ENCODE results near the gene MUSTN1. TPM values are rescaled to one million over a fixed set of nuclear protein-coding genes. Genes with fewer than 3 reads are reported as not detected.

The MUSTN1 gene
- total RNA-seq, 5 donors from 2014 or later (not counting 1 experiment from before 2014, with no cell fraction given) = 1.6 to 10.2 (median 4.1) TPM

DNA sequence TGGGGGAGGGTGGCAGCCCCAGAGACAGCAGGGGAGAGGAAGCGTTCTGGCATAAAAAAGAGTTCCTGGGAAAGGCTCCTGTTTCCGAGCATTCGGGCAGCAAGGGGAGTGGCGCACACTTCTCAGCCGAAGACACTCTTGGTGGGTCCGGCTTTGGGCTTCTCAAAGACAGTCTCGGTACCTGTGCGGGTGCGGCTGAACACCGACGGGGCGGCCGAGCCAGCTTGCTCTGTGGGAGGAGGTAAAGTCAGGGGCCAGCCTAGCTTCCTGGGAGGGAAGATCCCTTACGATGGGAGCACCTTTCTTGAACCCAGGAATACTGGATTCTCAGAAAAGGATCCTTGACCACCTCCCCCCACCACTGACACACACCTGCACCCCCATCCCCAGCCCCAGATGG lies 1.6 kb downstream of the MUSTN1 start:
- ATAC-seq (replicated peaks in 1 of 4) = no peak
- H3K27me3 Mint-ChIP-seq = no peaks in the 10 kb centered on the region
- H3K36me3 Mint-ChIP-seq = peaks cover 18% of the 10 kb centered on the region
- POLR2A ChIA-PET = no interaction called here
- no peak overlapping the region for H3K4me3 ChIP-seq (ENCODE audit: control insufficient read depth in 1 of 2, extremely low read depth in 1 of 2, low read length in 1 of 2)
- WGBS (ENCODE audit: insufficient coverage) = 100% methylated on average over 6 of the region's 14 CpGs
- CTCF ChIA-PET = no interaction called here
- no peaks in the 10 kb centered on the region for H3K27me3 ChIP-seq (replicated peaks in 1 of 2; ENCODE audit: control insufficient read depth in 2 of 2, extremely low read depth in 1 of 2, insufficient read depth in 2 of 2, low read length in 1 of 2)
- DNase-seq = no peak
- H3K27ac Mint-ChIP-seq = no peak overlapping the region
- H3K4me3 Mint-ChIP-seq = no peak overlapping the region
- H3K27ac ChIP-seq (ENCODE audit: low read length) = no peak overlapping the region
- no peaks in the 10 kb centered on the region for H3K9me3 Mint-ChIP-seq
- peaks cover 7 to 16% of the 10 kb centered on the region in 2 donors for H3K36me3 ChIP-seq (ENCODE audit: control insufficient read depth in 2 of 2, extremely low read depth in 1 of 2, insufficient read depth in 1 of 2, low read length in 1 of 2)
- H3K9me3 ChIP-seq = no peaks in the 10 kb centered on the region
- peaks cover 6 to 18% (median 10%) of the 10 kb centered on the region in 3 donors for H3K4me1 Mint-ChIP-seq
- H3K4me1 ChIP-seq (ENCODE audit: control insufficient read depth in 1 of 2, extremely low read depth in 1 of 2, insufficient read depth in 2 of 2, low read length in 2 of 2) = peaks cover under 1 to 11% of the 10 kb centered on the region in 2 experiments

DNA sequence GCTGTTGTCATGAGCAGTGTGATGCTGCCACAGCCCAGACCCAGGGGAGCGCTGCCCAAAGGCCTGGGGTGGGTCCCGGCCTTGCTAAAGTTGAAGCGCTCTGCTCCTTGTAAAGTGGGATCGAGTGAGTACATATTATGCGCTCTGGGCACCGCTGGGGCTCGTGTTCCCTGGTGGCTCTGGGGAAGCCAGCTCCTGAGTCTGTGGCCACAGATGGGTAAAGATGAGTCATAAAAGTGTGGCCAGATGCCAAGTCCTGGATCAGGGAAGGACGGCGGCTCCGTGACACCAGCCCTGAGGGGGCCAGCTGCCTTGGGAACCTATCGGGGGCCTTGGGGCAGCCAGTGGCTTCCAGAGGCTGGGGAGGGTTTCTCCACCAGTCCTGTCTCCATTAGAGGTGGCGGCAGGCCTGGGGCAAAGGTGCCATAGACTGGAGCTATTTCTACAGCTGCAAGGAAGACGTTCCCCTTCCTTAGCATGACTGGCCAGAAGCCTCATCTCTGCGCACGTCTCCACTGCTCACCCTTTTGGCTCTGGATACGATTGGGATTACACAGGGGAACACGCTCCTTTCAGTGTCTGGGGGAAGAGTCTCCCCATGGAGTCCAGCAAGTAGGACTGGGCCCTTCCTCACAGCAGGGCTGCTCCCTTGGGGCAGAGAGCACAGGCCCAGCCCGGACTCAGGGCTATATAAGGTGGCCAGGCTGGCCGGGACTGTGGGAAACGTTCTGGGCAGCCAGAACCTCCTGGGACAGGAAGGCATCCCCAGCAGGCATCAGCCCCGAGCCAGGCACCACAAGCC lies 3.1 kb downstream of the MUSTN1 start:
- Mint-ChIP-seq H3K9me3 (no peaks in the 10 kb centered on the region), H3K36me3 (peaks cover 13% of the 10 kb centered on the region), H3K4me3 (no peak overlapping the region), H3K4me1 (peaks cover 0 to 4% (median 0%) of the 10 kb centered on the region in 3 donors), H3K27ac (no peak overlapping the region), H3K27me3 (no peaks in the 10 kb centered on the region)
- H3K9me3 ChIP-seq = no peaks in the 10 kb centered on the region
- 79% methylated on average over 21 of the region's 21 CpGs for WGBS (ENCODE audit: insufficient coverage)
- no peak for DNase-seq
- peaks cover 7 to 16% of the 10 kb centered on the region in 2 donors for H3K36me3 ChIP-seq (ENCODE audit: control insufficient read depth in 2 of 2, extremely low read depth in 1 of 2, insufficient read depth in 1 of 2, low read length in 1 of 2)
- no peaks in the 10 kb centered on the region for H3K27me3 ChIP-seq (replicated peaks in 1 of 2; ENCODE audit: control insufficient read depth in 2 of 2, extremely low read depth in 1 of 2, insufficient read depth in 2 of 2, low read length in 1 of 2)
- ChIA-PET CTCF (no interaction called here), POLR2A (no interaction called here)
- no peak overlapping the region for H3K4me3 ChIP-seq (ENCODE audit: control insufficient read depth in 1 of 2, extremely low read depth in 1 of 2, low read length in 1 of 2)
- no peaks in the 10 kb centered on the region for H3K4me1 ChIP-seq (ENCODE audit: control insufficient read depth in 1 of 2, extremely low read depth in 1 of 2, insufficient read depth in 2 of 2, low read length in 2 of 2)
- no peak for ATAC-seq (replicated peaks in 1 of 4)
- H3K27ac ChIP-seq (ENCODE audit: low read length) = no peak overlapping the region

DNA sequence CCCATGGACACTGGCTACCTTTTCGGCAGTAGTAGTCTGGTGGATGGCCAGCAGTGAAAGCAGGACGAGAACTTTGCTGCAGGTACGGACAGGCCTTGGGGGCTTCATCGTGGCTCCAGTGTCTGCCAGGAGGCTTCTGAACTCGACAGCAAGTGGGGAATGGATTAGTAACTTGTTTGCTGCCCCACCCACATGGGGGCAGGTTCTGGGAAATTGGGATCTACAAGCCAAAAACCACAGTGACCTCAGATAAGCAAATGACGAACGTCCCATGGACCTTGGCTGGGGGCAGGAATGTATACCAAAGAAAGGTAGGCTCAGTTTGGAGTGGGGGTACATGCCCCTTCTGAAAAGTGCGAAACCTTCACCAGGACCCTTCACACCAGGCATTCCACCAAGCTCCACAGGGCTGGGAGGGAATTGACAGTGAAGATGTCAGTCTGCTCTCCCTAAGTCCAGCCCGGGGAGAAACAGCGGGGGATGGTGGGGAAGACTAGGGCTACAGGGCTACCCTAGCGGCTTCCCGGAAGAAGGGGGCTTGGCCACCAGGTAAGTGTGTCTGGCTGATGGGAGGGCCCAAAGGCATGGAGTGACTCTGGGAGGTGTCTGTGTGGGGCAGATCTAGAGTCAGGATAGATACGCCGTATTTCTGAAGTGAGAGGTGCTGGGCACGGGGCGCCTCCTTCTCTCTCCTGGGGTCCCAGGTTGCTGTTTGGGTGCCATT lies 4.1 kb downstream of the MUSTN1 start, which contains the start of gene ITIH4:
TSS of gene ITIH4 (minus strand) at position 138 of the 724 bp plus-strand sequence. CDS start at position 108, 30 bp downstream.
- Histone ChIP-seq H3K9me3 (no peaks in the 10 kb centered on the region), H3K4me3 (ENCODE audit: control insufficient read depth in 1 of 2, extremely low read depth in 1 of 2, low read length in 1 of 2) (no peak within 1 kb of the TSS), H3K36me3 (ENCODE audit: control insufficient read depth in 2 of 2, extremely low read depth in 1 of 2, insufficient read depth in 1 of 2, low read length in 1 of 2) (peaks cover 7 to 11% of the 10 kb centered on the region in 2 donors), H3K27ac (ENCODE audit: low read length) (no peak within 1 kb of the TSS), H3K27me3 (replicated peaks in 1 of 2; ENCODE audit: control insufficient read depth in 2 of 2, extremely low read depth in 1 of 2, insufficient read depth in 2 of 2, low read length in 1 of 2) (no peaks in the 10 kb centered on the region), H3K4me1 (ENCODE audit: control insufficient read depth in 1 of 2, extremely low read depth in 1 of 2, insufficient read depth in 2 of 2, low read length in 2 of 2) (no peaks in the 10 kb centered on the region)
- DNase-seq (no peak), ATAC-seq (replicated peaks in 1 of 4) (no peak)
- Mint-ChIP-seq H3K4me3 (no peak within 1 kb of the TSS), H3K27ac (peak within 1 kb of the TSS in 1 of 2 donors; percentile 39), H3K36me3 (peaks cover 8% of the 10 kb centered on the region), H3K4me1 (no peaks in the 10 kb centered on the region), H3K9me3 (no peaks in the 10 kb centered on the region), H3K27me3 (no peaks in the 10 kb centered on the region)
- 96% methylated on average over 8 of the region's 16 CpGs for WGBS (ENCODE audit: insufficient coverage)
- ChIA-PET POLR2A (no interaction called here), CTCF (no interaction called here)

DNA sequence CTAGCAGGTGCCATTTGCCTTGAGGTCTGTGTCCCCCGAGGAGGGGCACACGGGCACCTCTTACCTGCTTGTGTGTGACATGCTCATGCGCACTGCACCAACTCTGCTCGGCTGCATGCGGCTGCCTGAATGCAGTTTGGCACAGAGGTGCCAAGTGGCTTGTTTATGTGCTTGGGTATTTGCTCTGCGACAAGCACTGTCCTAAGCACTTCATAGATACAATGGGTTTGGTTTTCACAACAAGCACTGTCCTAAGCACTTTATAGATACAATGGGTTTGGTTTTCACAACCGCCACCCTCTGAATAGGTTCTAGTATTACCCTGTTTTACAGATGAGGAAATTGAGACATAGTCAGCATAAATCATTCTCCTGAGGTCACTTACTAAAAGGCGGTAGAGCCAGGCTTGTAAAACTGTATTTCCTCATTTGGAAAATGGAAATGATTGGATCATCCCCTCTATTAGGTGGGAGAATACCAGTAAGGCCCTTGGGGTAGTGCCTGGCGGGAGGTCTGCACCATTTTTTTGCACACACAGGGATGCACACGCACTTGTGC lies 4.8 kb downstream of the MUSTN1 start:
- ChIA-PET POLR2A (no interaction called here), CTCF (no interaction called here)
- no peak overlapping the region for H3K27ac ChIP-seq (ENCODE audit: low read length)
- no peaks in the 10 kb centered on the region for H3K9me3 ChIP-seq
- no peak for ATAC-seq (replicated peaks in 1 of 4)
- Mint-ChIP-seq H3K4me3 (no peak overlapping the region), H3K4me1 (no peaks in the 10 kb centered on the region), H3K36me3 (peaks cover 6% of the 10 kb centered on the region), H3K27me3 (no peaks in the 10 kb centered on the region), H3K27ac (no peak overlapping the region), H3K9me3 (no peaks in the 10 kb centered on the region)
- DNase-seq = no peak
- H3K27me3 ChIP-seq (replicated peaks in 1 of 2; ENCODE audit: control insufficient read depth in 2 of 2, extremely low read depth in 1 of 2, insufficient read depth in 2 of 2, low read length in 1 of 2) = no peaks in the 10 kb centered on the region
- no peaks in the 10 kb centered on the region for H3K4me1 ChIP-seq (ENCODE audit: control insufficient read depth in 1 of 2, extremely low read depth in 1 of 2, insufficient read depth in 2 of 2, low read length in 2 of 2)
- H3K4me3 ChIP-seq (ENCODE audit: control insufficient read depth in 1 of 2, extremely low read depth in 1 of 2, low read length in 1 of 2) = no peak overlapping the region
- H3K36me3 ChIP-seq (ENCODE audit: control insufficient read depth in 2 of 2, extremely low read depth in 1 of 2, insufficient read depth in 1 of 2, low read length in 1 of 2) = peaks cover 6 to 9% of the 10 kb centered on the region in 2 donors
- 92% methylated on average over 7 of the region's 10 CpGs for WGBS (ENCODE audit: insufficient coverage)

DNA sequence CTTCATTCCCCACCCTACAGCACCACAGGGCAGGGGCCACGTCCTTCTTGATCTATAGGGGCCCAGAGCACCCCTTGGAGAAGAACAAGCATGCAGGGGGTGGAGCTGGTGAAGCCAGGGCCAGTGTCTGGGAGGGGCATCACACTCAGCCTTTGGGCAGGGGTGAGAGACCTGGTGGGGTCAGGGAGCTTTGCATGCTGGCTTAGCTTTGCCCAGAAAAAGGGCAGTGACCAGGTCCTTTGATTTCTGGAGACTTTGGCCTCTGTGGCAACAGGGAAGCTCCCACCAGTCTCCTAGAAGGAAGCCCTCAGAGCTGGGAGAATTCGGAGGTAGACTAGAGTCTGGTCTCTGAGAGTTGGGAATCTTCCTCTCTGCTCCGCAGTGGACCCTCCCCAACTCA lies 5.3 kb downstream of the MUSTN1 start:
- no peaks in the 10 kb centered on the region for H3K27me3 Mint-ChIP-seq
- Histone ChIP-seq H3K4me3 (ENCODE audit: control insufficient read depth in 1 of 2, extremely low read depth in 1 of 2, low read length in 1 of 2) (no peak overlapping the region), H3K27ac (ENCODE audit: low read length) (no peak overlapping the region), H3K36me3 (ENCODE audit: control insufficient read depth in 2 of 2, extremely low read depth in 1 of 2, insufficient read depth in 1 of 2, low read length in 1 of 2) (peaks cover 1 to 4% of the 10 kb centered on the region in 2 donors), H3K4me1 (ENCODE audit: control insufficient read depth in 1 of 2, extremely low read depth in 1 of 2, insufficient read depth in 2 of 2, low read length in 2 of 2) (no peaks in the 10 kb centered on the region), H3K27me3 (replicated peaks in 1 of 2; ENCODE audit: control insufficient read depth in 2 of 2, extremely low read depth in 1 of 2, insufficient read depth in 2 of 2, low read length in 1 of 2) (no peaks in the 10 kb centered on the region), H3K9me3 (no peaks in the 10 kb centered on the region)
- H3K36me3 Mint-ChIP-seq = peaks cover 8% of the 10 kb centered on the region
- ChIA-PET CTCF (no interaction called here), POLR2A (no interaction called here)
- H3K4me3 Mint-ChIP-seq = no peak overlapping the region
- no peak for DNase-seq
- ATAC-seq (replicated peaks in 1 of 4) = peak in 1 of 4 experiments; percentile 19
- H3K9me3 Mint-ChIP-seq = no peaks in the 10 kb centered on the region
- no peak overlapping the region for H3K27ac Mint-ChIP-seq
- no CpG with 5 or more reads among the region's 3 CpGs for WGBS (ENCODE audit: insufficient coverage)
- H3K4me1 Mint-ChIP-seq = no peaks in the 10 kb centered on the region

DNA sequence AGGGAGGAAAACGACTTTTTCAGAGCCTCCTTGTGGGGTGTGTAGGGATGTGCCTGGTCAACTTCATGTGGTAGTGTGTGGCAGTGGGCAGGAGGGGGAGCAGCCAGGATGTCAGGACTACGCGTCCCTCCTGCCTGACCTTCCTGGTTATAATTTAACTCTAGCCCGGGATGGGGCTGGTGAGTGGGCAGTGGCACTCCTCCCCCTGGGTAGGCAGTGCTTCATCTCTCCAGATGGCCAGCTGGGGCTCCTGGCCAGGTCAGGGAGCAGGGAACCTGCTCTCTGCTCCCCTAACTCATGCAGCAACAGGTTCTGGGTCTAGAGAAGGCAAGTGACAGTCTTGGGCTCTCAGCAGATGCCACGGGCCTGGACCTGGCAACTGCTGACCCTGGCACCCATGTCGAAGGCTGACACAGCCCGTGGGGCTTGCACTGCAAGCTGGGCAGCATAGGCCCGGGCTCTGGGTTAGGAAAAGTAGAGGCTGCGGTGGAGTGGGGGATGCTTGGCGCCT lies 6.9 kb downstream of the MUSTN1 start:
- Mint-ChIP-seq H3K27me3 (no peaks in the 10 kb centered on the region), H3K4me1 (no peaks in the 10 kb centered on the region), H3K9me3 (no peaks in the 10 kb centered on the region), H3K36me3 (peaks cover 10% of the 10 kb centered on the region), H3K27ac (no peak overlapping the region), H3K4me3 (no peak overlapping the region)
- H3K27ac ChIP-seq (ENCODE audit: low read length) = no peak overlapping the region
- no peak for ATAC-seq (replicated peaks in 1 of 4)
- no peaks in the 10 kb centered on the region for H3K27me3 ChIP-seq (replicated peaks in 1 of 2; ENCODE audit: control insufficient read depth in 2 of 2, extremely low read depth in 1 of 2, insufficient read depth in 2 of 2, low read length in 1 of 2)
- peaks cover 0 to 7% of the 10 kb centered on the region in 2 donors for H3K36me3 ChIP-seq (ENCODE audit: control insufficient read depth in 2 of 2, extremely low read depth in 1 of 2, insufficient read depth in 1 of 2, low read length in 1 of 2)
- WGBS (ENCODE audit: insufficient coverage) = 89% methylated on average over 5 of the region's 10 CpGs
- no peaks in the 10 kb centered on the region for H3K9me3 ChIP-seq
- H3K4me1 ChIP-seq (ENCODE audit: control insufficient read depth in 1 of 2, extremely low read depth in 1 of 2, insufficient read depth in 2 of 2, low read length in 2 of 2) = no peaks in the 10 kb centered on the region
- POLR2A ChIA-PET = no interaction called here
- no peak overlapping the region for H3K4me3 ChIP-seq (ENCODE audit: control insufficient read depth in 1 of 2, extremely low read depth in 1 of 2, low read length in 1 of 2)
- no peak for DNase-seq
- CTCF ChIA-PET = no interaction called here
